Muscle of leg (tissue), 11 donors: Measurements from ENCODE around the gene PLEKHA8. TPM values are rescaled to one million over a fixed set of nuclear protein-coding genes. Genes with fewer than 3 reads are reported as not detected.
A peak's percentile ranks its signal among the peaks of the same experiment; 100 is the strongest.

ENCODE experiments used
- DNase-seq: peaks from one replicate; pipeline ENCODE4 v3.0.0; 2013
- H3K27ac ChIP-seq: one replicate; pipeline ENCODE4 v1.5.1; 2013; ENCODE audit warnings: mild to moderate bottlenecking, low read length, control low read depth
- H3K27me3 ChIP-seq: one replicate; pipeline ENCODE4 v1.6.1; 2013; ENCODE audit warnings: low read length; ENCODE audit not compliant: control insufficient read depth, insufficient read depth
- H3K36me3 ChIP-seq: one replicate; pipeline ENCODE4 v1.6.1; 2013; ENCODE audit warnings: low read length; ENCODE audit not compliant: control insufficient read depth, insufficient read depth
- H3K4me1 ChIP-seq: one replicate; pipeline ENCODE4 v1.6.1; 2013; ENCODE audit warnings: low read length; ENCODE audit not compliant: control insufficient read depth, insufficient read depth
- H3K4me3 ChIP-seq: one replicate; pipeline ENCODE4 v1.5.1; 2013; ENCODE audit warnings: low read length, control low read depth
- H3K9me3 ChIP-seq: replicated peaks from 2 replicates; pipeline ENCODE4 v1.6.1; 2013; ENCODE audit warnings: low read depth, low read length; ENCODE audit not compliant: control insufficient read depth
- WGBS: methylation state at CpG from one replicate; pipeline ENCODE4 v1.1.5; 2013; ENCODE audit warnings: missing lambda C conversion rate; ENCODE audit not compliant: insufficient coverage; 5-methylcytosine and 5-hydroxymethylcytosine counted together
- polyA plus RNA-seq, 8 donors: library from polyadenylated mRNA; unstranded; fragments of 120-200 nt; gene quantifications; one replicate each; pipeline versions ENCODE4 v1.2.1 to v1.2.3, GENCODE V29; 2013; ENCODE audit warnings: inconsistent platforms in 1 of 8, low replicate concordance in 1 of 8; ENCODE audit not compliant: insufficient read length in 8 of 8, insufficient read depth in 1 of 8
- total RNA-seq: library from RNA; stranded (reverse); fragments of 120-200 nt; gene quantifications from one replicate; pipeline ENCODE4 v1.2.4, GENCODE V29; 2013

Gene PLEKHA8
- total and polyA plus RNA-seq, 9 donors, result 7.7 to 13.3 (median 11.2) TPM

DNA sequence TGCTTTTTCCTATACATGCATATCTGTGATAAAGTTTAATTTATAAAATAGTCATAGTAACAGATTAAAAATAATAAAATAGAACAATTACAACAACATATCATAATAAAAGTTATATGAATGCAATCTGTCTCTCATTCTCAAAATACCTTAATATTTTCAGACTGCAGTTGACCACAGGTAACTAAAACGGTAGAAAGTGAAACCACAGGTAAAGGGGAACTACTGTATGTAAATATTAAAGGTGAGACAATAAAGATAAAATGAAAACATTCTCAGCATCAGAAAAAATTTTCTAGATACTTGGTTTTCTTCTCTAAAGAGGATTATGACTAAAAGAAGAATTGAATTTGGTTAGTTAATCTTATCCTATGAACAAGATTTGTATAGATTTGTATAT is 7.7 kb upstream of the PLEKHA8 start:
- Histone ChIP-seq H3K27ac (no peak overlapping the region), H3K4me3 (no peak overlapping the region), H3K9me3 (no peaks in the 10 kb centered on the region), H3K27me3 (no peaks in the 10 kb centered on the region), H3K4me1 (peaks cover 3% of the 10 kb centered on the region), H3K36me3 (peaks cover 16% of the 10 kb centered on the region)
- WGBS, result no CpG with 5 or more reads among the region's 1 CpG
- DNase-seq, result no peak

DNA sequence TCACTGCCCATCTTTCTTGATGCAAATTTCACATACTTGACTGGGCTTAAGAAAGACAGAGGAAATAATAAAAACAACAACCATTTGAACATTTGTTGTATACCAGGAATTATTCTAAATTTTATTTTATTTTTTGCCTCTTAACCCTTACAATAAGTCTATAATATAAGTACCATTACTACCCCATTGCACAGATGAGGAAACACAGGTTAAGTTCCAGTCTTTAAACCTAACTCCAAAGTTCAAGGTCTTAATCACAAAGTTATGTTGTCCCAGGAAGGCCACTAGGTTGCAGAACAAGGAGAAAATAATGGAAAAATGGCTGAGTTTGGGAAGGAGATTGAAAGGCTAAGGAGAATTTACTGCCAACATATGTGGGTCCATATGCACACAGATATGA is 5.2 kb upstream of the PLEKHA8 start:
- peaks cover 5% of the 10 kb centered on the region for H3K4me1 ChIP-seq
- H3K9me3 ChIP-seq, result no peaks in the 10 kb centered on the region
- H3K27ac ChIP-seq, result no peak overlapping the region
- H3K27me3 ChIP-seq, result no peaks in the 10 kb centered on the region
- H3K4me3 ChIP-seq, result no peak overlapping the region
- no peak for DNase-seq
- peaks cover 4% of the 10 kb centered on the region for H3K36me3 ChIP-seq

DNA sequence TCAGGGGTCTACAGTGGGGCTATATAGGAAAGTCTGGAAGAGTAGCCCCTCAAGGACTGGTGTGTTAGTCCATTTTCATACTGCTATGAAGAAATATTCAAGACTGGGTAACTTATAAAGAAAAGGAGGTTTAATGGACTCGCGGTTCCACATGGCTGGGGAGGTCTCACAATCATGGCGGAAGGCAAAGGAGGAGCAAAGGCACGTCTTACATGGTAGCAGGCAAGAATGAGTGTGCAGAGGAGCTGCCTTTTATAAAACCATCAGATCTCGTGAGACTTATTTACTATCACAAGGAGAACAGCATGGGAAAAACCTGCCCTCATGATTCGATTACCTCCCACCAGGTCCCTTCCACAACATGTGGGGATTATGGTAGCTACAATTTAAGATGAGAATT is 4.7 kb upstream of the PLEKHA8 start:
- DNase-seq, result no peak
- H3K36me3 ChIP-seq, result no peaks in the 10 kb centered on the region
- no peak overlapping the region for H3K27ac ChIP-seq
- no peaks in the 10 kb centered on the region for H3K9me3 ChIP-seq
- no peaks in the 10 kb centered on the region for H3K27me3 ChIP-seq
- H3K4me3 ChIP-seq, result no peak overlapping the region
- no CpG with 5 or more reads among the region's 6 CpGs for WGBS
- H3K4me1 ChIP-seq, result peaks cover 5% of the 10 kb centered on the region

GRCh38 chr7:30026229-30027064 is 1.8 kb upstream of the PLEKHA8 start, which contains the start of gene FKBP14:
FKBP14 (minus strand) TSS chr7:30026702; CDS start chr7:30026508, 194 bp downstream.
- Histone ChIP-seq H3K36me3 (no peaks in the 10 kb centered on the region), H3K9me3 (no peaks in the 10 kb centered on the region), H3K4me1 (peaks cover 10% of the 10 kb centered on the region), H3K27me3 (no peaks in the 10 kb centered on the region), H3K27ac (peak within 1 kb of the TSS; percentile 90), H3K4me3 (peak within 1 kb of the TSS; percentile 65)
- DNase-seq, result peak; percentile 100
- WGBS, result 0% methylated on average over 28 of the region's 35 CpGs

GRCh38 chr7:30027065-30027456 is 1.2 kb upstream of the PLEKHA8 start:
- peak; percentile 61 for DNase-seq
- Histone ChIP-seq H3K4me3 (peak overlapping the region; percentile 65), H3K4me1 (peaks cover 10% of the 10 kb centered on the region), H3K27me3 (no peaks in the 10 kb centered on the region), H3K9me3 (no peaks in the 10 kb centered on the region), H3K36me3 (no peaks in the 10 kb centered on the region), H3K27ac (peak overlapping the region; percentile 90)
- 0% methylated on average over 1 of the region's 10 CpGs for WGBS

GRCh38 chr7:30027740-30028215 is 434 bp upstream of the PLEKHA8 start:
- peak overlapping the region; percentile 90 for H3K27ac ChIP-seq
- peaks cover 10% of the 10 kb centered on the region for H3K4me1 ChIP-seq
- DNase-seq, result no peak
- no peaks in the 10 kb centered on the region for H3K9me3 ChIP-seq
- H3K4me3 ChIP-seq, result peak overlapping the region; percentile 65
- H3K36me3 ChIP-seq, result no peaks in the 10 kb centered on the region
- no peaks in the 10 kb centered on the region for H3K27me3 ChIP-seq
- WGBS, result 0% methylated on average over 2 of the region's 9 CpGs

DNA sequence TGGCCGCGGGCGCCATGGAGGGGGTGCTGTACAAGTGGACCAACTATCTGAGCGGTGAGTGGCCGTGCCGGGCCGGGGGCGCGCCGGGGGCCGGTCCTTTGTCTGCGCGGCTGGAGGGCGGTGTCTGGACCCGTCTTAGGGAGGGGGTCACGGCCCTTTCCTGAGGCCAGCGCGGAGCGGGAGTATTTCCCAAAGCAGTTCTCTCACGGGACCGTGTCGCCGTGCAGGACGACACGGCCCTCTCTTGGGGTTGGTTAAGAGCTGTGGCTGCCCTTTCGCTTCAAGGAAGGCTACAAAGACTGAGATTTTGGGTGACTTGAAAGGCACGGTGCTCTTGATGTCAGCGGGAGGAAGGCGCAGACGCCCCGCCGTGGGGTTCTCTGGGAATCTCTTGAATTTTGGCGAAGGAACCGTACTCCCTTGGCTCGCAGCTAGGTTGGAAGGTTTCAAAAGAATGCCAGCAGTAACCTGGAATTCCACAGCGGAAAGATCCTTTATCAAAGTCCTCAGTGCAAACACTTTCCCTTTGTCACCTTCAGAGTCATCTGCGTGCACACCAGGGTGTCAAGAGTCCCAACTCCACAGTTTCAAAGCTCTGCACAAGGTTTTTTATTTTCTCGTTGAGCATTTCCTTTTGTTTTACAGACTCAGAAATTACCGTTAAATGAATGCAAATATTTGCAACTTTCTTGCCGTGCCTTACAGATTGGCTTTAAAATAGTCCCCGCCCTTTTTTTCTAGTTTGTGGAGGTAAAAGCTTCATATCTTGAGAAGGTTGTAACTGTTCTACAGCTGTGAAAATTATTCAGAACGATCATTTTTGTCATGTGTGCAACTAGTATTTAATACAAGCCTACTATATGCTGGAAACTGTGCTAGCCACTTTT is 780 bp downstream of the PLEKHA8 start:
- DNase-seq, result peak; percentile 56
- under 1% methylated on average over 36 of the region's 42 CpGs for WGBS
- peaks cover 10% of the 10 kb centered on the region for H3K4me1 ChIP-seq
- no peaks in the 10 kb centered on the region for H3K9me3 ChIP-seq
- H3K27ac ChIP-seq, result peak overlapping the region; percentile 90
- peak overlapping the region; percentile 65 for H3K4me3 ChIP-seq
- H3K27me3 ChIP-seq, result no peaks in the 10 kb centered on the region
- H3K36me3 ChIP-seq, result no peaks in the 10 kb centered on the region

- peak; percentile 9 for DNase-seq
- Histone ChIP-seq H3K36me3 (no peaks in the 10 kb centered on the region), H3K9me3 (no peaks in the 10 kb centered on the region), H3K4me1 (peaks cover 10% of the 10 kb centered on the region), H3K27ac (no peak overlapping the region), H3K27me3 (no peaks in the 10 kb centered on the region), H3K4me3 (peak overlapping the region; percentile 65)
- WGBS, result 0% methylated on average over 1 of the region's 6 CpGs
Observed at GRCh38 chr7:30029696-30030095, 1.5 kb downstream of the PLEKHA8 start.

DNA sequence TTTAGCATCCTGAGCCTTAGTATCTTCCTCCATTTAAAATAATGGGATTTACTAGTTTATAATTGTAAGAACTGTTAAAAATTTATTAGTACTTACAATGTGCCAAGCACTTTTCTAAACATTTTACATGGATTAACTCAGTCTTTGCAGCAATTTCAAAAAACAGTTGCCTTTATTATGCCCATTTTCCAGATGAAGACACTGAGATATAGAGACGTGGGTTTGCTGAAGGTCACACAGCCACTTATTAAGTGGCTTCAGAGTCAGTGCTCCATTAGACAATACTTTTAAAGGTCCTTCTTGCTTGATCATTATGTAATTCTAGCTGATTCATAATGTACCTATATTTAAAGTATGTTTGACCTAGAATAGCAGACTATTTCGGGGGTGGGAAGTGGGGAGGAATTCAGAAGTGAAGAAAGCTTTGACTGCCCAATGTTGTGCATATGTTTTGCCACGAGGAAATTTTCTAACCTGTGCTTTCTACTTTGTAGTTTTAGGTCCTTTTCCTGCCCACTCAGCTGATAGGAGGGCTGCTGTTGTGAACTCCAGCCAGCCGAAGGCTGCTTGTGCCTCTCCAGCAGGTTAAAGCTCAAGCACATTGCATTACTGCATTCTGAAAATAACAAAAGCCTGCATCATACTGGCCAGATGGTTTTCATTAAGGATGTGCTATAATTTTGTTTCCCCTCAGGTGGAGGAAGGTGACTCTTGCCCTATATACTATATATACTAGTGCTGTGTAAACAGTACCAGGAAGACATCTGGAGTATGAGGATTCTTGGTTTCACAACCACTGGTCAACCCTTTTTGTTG is 4.3 kb downstream of the PLEKHA8 start:
- Histone ChIP-seq H3K27me3 (no peaks in the 10 kb centered on the region), H3K36me3 (no peaks in the 10 kb centered on the region), H3K27ac (no peak overlapping the region), H3K9me3 (no peaks in the 10 kb centered on the region), H3K4me1 (peaks cover 7% of the 10 kb centered on the region), H3K4me3 (no peak overlapping the region)
- no CpG with 5 or more reads among the region's 4 CpGs for WGBS
- DNase-seq, result peak; percentile 31
